ENCODE results near the gene CHRNG. TPM values are rescaled to one million over a fixed set of nuclear protein-coding genes. Genes with fewer than 3 reads are reported as not detected.

CHRNG gene
- polyA plus RNA-seq, 1 experiment: not detected

- Histone ChIP-seq H3K4me3 (ENCODE audit: low read depth, low read length) (no peak overlapping the region), H3K27me3 (ENCODE audit: control insufficient read depth, insufficient read depth, low read length) (no peaks in the 10 kb centered on the region), H3K36me3 (ENCODE audit: control insufficient read depth, insufficient read depth, low read length) (peaks cover 6% of the 10 kb centered on the region; the same call in 1 of the 2 replicates)
- ChIA-PET POLR2A (no interaction called here), CTCF (interaction anchor here (2.2 kb wide), 1 partner anchor 22 kb away, joined by 7 read pairs; no protein-coding TSS in a partner anchor)
- DNase-seq (ENCODE audit: low read depth): no peak
- TF ChIP-seq CTCF (IDR thresholded peaks at IDR 0.05; ENCODE audit: insufficient read depth, low read depth, low read length): no peak
Measured at GRCh38 chr2:232545511-232546375, 6.3 kb downstream of the CHRNG start.

DNA sequence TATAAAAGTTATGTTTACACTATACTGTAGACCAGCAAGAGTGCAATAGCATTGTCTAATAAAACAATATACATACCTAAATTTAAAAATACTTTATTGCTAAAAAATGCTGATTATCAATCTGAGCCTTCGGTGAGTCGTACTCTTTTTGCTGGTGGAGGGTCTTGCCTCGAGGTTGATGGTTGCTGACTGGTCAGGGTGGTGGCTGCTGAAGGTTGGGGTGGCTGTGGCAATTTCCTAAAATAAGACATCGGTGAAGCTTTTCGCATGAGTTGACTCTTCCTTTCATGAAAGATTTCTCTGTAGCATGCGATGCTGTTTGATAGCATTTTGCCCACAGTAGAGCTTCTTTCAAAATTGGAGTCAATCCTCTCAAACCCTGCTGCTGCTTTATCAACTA, 8.5 kb downstream of the CHRNG start:
- Histone ChIP-seq H3K27me3 (ENCODE audit: control insufficient read depth, insufficient read depth, low read length) (no peaks in the 10 kb centered on the region), H3K36me3 (ENCODE audit: control insufficient read depth, insufficient read depth, low read length) (peaks cover 6% of the 10 kb centered on the region; the same call in 1 of the 2 replicates), H3K4me3 (ENCODE audit: low read depth, low read length) (no peak overlapping the region)
- ChIA-PET CTCF (no interaction called here), POLR2A (no interaction called here)
- TF ChIP-seq CTCF (IDR thresholded peaks at IDR 0.05; ENCODE audit: insufficient read depth, low read depth, low read length): no peak
- no peak for DNase-seq (ENCODE audit: low read depth)

- ChIA-PET POLR2A (no interaction called here), CTCF (interaction anchor here (0.7 to 1.1 kb wide), 2 partner anchors 26 kb away, joined by 4 to 5 read pairs; no protein-coding TSS in a partner anchor)
- H3K4me3 ChIP-seq (ENCODE audit: low read depth, low read length): peak overlapping the region; percentile 89
- H3K36me3 ChIP-seq (ENCODE audit: control insufficient read depth, insufficient read depth, low read length): peaks cover 6% of the 10 kb centered on the region; the same call in 1 of the 2 replicates
- TF ChIP-seq CTCF (IDR thresholded peaks at IDR 0.05; ENCODE audit: insufficient read depth, low read depth, low read length): no peak
- no peaks in the 10 kb centered on the region for H3K27me3 ChIP-seq (ENCODE audit: control insufficient read depth, insufficient read depth, low read length)
- no peak for DNase-seq (ENCODE audit: low read depth)
Measured at GRCh38 chr2:232549655-232550353, 10.3 kb downstream of the CHRNG start.

DNA sequence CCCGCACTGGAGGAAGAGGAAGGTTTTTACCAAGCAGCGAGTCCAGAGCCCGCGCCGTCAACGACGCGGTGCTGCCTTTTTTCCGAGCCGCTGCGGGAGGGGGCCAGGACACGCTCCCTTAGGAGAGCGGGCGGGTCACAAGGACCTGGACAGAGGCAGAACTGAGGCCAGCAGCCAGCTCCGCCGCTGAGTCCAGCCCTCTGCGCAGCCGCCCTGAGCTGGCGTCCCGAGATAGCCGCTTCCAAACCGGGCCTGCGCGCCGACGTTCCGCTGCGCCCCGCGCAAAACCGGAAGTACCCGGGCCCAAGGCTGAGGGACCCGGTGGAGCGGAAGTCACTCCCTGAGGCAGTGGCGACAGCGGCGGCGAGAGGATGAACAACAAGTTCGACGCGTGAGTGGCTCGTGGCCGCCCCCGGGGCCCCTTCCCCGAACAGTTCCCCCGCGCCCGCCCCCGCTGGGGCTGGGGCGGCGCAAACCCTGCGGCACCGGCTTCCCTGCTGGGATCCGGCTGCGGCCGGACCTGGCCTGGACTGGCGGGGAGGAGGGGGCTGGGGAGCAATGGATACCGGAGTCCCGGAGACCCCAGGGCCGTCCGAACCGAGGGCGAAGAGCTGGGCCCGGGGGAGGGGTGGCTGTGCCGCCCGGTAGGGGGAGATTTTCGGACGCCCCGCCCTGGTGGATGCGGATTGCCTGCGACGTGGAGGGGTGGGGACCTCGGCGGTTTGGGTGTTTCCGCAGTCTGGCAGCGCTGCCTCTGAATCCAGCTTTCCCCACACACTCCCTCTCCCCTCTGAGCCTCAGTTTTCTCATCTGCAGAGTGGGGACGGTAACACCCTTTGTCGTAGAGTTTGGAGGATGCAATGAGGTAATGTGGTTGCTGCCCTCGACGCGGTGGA, 11.1 kb downstream of the CHRNG start, which contains the start of the genes EIF4E2 and TIGD1:
Gene EIF4E2, plus strand, starts transcription at position 336 of the 896 bp plus-strand sequence. Its CDS starts 36 bp downstream, at position 372.
Gene TIGD1, minus strand, starts transcription at position 204 of the 896 bp plus-strand sequence. CDS start 675 bp downstream, outside the sequence.
- Histone ChIP-seq H3K4me3 (ENCODE audit: low read depth, low read length) (peak within 1 kb of the TSS; percentile 89), H3K36me3 (ENCODE audit: control insufficient read depth, insufficient read depth, low read length) (peaks cover 5% of the 10 kb centered on the region; the same call in 1 of the 2 replicates), H3K27me3 (ENCODE audit: control insufficient read depth, insufficient read depth, low read length) (no peaks in the 10 kb centered on the region)
- peak; percentile 65 for DNase-seq (ENCODE audit: low read depth)
- ChIA-PET POLR2A (interaction anchor here (0.6 kb wide), 1 partner anchor 12 kb away, joined by 12 read pairs; no protein-coding TSS in a partner anchor), CTCF (interaction anchor here (0.7 to 1.1 kb wide), 2 partner anchors 25 to 27 kb away, joined by 4 to 5 read pairs; no protein-coding TSS in a partner anchor)
- peak; percentile 42 for TF ChIP-seq CTCF (IDR thresholded peaks at IDR 0.05; ENCODE audit: insufficient read depth, low read depth, low read length)

Measured in BJ (cell line).